Endothelial cell of umbilical vein (primary cell): ENCODE results near the gene UBE2H. TPM values are rescaled to one million over a fixed set of nuclear protein-coding genes. Genes with fewer than 3 reads are reported as not detected.

ENCODE experiments used
- BruUV-seq: library from RNA; stranded (reverse); fragments of 400-500 nt; replicated peaks from 2 replicates; lab custom pipeline; 2021; lab: Mats Ljungman, UMichigan
- CTCF ChIA-PET: fragments of 300-600, 350-600 bp; sonication (Branson Sonifier 250); formaldehyde crosslinking; loops from one replicate; lab custom pipeline; 2021; ENCODE audit warnings: antibody characterized with exemption, inconsistent platforms; lab: Charles Lee
- POLR2A ChIA-PET: fragments of 300-600, 350-600 bp; sonication (Branson Sonifier 250); formaldehyde crosslinking; loops from one replicate; lab custom pipeline; 2021; ENCODE audit warnings: antibody characterized with exemption, inconsistent platforms; lab: Charles Lee
- DNase-seq: peaks from one replicate; pipeline ENCODE4 v3.0.0-alpha.2; 2011; ENCODE audit warnings: low read depth, low spot score
- FAIRE-seq: peaks from 2 replicates; lab custom pipeline; 2011; peaks lifted over from hg19 to GRCh38; lab: Jason Lieb, UNC
- H2AFZ ChIP-seq: 2 replicates; pipeline ENCODE4 v1.6.0; 2012; ENCODE audit warnings: low read depth, low read length, control low read depth, inconsistent platforms
- H3K27ac ChIP-seq: 2 replicates; pipeline ENCODE4 v1.5.1; 2011; ENCODE audit warnings: low read depth, mild to moderate bottlenecking, control low read depth, low read length, moderate library complexity; ENCODE audit not compliant: insufficient read depth
- H3K27me3 ChIP-seq, 2 experiments: 2 replicates each; pipeline versions ENCODE4 v1.6.0 to v1.6.1; 2011; ENCODE audit warnings: low read length in 2 of 2, mixed read lengths in 1 of 2; ENCODE audit not compliant: control insufficient read depth in 2 of 2, insufficient read depth in 2 of 2
- H3K36me3 ChIP-seq, 2 experiments: 2 replicates in 1 of 2; 3 replicates in 1 of 2; pipeline ENCODE4 v1.5.1; 2011; ENCODE audit warnings: low read length in 2 of 2, mild to moderate bottlenecking in 1 of 2, moderate library complexity in 1 of 2; ENCODE audit not compliant: control insufficient read depth in 2 of 2, insufficient read depth in 2 of 2; ENCODE audit errors: extremely low read depth in 1 of 2
- H3K4me1 ChIP-seq: 3 replicates; pipeline ENCODE4 v1.5.1; 2011; ENCODE audit warnings: mild to moderate bottlenecking, low read length; ENCODE audit not compliant: control insufficient read depth, insufficient read depth; ENCODE audit errors: extremely low read depth
- H3K4me2 ChIP-seq: 2 replicates; pipeline ENCODE4 v1.6.1; 2011; ENCODE audit warnings: low read length, control low read depth, mixed read lengths; ENCODE audit not compliant: insufficient read depth
- H3K4me3 ChIP-seq, 3 experiments: fragments of 200-600 bp in 1 of 3; sonication (generic), shearing (Covaris generic) in 1 of 3; replicated peaks in 1 of 3; 2 replicates each; pipeline ENCODE4 v1.5.1; 2011 to 2016; ENCODE audit warnings: control low read depth in 3 of 3, low read length in 3 of 3, mild to moderate bottlenecking in 2 of 3, inconsistent platforms in 1 of 3, low read depth in 1 of 3, moderate library complexity in 1 of 3; ENCODE audit not compliant: insufficient read depth in 1 of 3
- H3K79me2 ChIP-seq: 2 replicates; pipeline ENCODE4 v1.6.0; 2012; ENCODE audit warnings: low read length, inconsistent platforms; ENCODE audit not compliant: control insufficient read depth, insufficient read depth
- H3K9ac ChIP-seq: replicated peaks from 2 replicates; pipeline ENCODE3; 2011; ENCODE audit warnings: low read length, control low read depth; ENCODE audit not compliant: insufficient read depth; ENCODE audit errors: extremely low read depth
- H3K9me1 ChIP-seq: replicated peaks from 3 replicates; pipeline ENCODE4 v1.6.0; 2011; ENCODE audit warnings: mild to moderate bottlenecking, low read length; ENCODE audit not compliant: control insufficient read depth, insufficient read depth; ENCODE audit errors: extremely low read depth
- H3K9me3 ChIP-seq: replicated peaks from 2 replicates; pipeline ENCODE4 v1.5.1; 2012; ENCODE audit warnings: low read length, inconsistent platforms; ENCODE audit not compliant: control insufficient read depth, insufficient read depth
- H4K20me1 ChIP-seq: replicated peaks from 2 replicates; pipeline ENCODE3; 2011; ENCODE audit warnings: mild to moderate bottlenecking, low read length; ENCODE audit not compliant: control insufficient read depth, insufficient read depth; ENCODE audit errors: extremely low read depth
- CTCF ChIP-seq, 2 donors: IDR thresholded peaks; 1 replicate in 1 of 2; 2 replicates in 1 of 2; pipeline ENCODE4 v1.5.1; 2011; ENCODE audit warnings: low read length in 2 of 2, mild to moderate bottlenecking in 2 of 2, moderate library complexity in 2 of 2, control low read depth in 1 of 2, inconsistent platforms in 1 of 2, low read depth in 1 of 2; ENCODE audit not compliant: insufficient read depth in 1 of 2; ENCODE audit errors: extremely low read depth in 1 of 2
- EZH2 ChIP-seq: IDR thresholded peaks from 2 replicates; pipeline ENCODE4 v1.6.1; 2012; ENCODE audit warnings: borderline replicate concordance, low read depth, mild to moderate bottlenecking, moderate library complexity, low read length, inconsistent platforms; ENCODE audit not compliant: severe bottlenecking
- FOS ChIP-seq: IDR thresholded peaks from 2 replicates; pipeline ENCODE4 v1.6.1; 2011; ENCODE audit warnings: mild to moderate bottlenecking, low read length, moderate library complexity, borderline replicate concordance; ENCODE audit not compliant: insufficient read depth
- JUN ChIP-seq: IDR thresholded peaks from 2 replicates; pipeline ENCODE4 v1.6.1; 2011; ENCODE audit warnings: borderline replicate concordance, low read depth; ENCODE audit not compliant: insufficient read length, insufficient read depth
- MAX ChIP-seq: IDR thresholded peaks from 2 replicates; pipeline ENCODE4 v1.6.1; 2011; ENCODE audit not compliant: insufficient read depth, insufficient read length
- MYC ChIP-seq: IDR thresholded peaks from one replicate; pipeline ENCODE4 v1.6.1; 2011; ENCODE audit warnings: mild to moderate bottlenecking, low read depth, low read length
- POLR2A ChIP-seq: IDR thresholded peaks from 2 replicates; pipeline ENCODE4 v1.6.1; 2012; ENCODE audit warnings: low read depth, mild to moderate bottlenecking, control low read depth, low read length
- POLR2AphosphoS5 ChIP-seq: IDR thresholded peaks from 2 replicates; pipeline ENCODE4 v1.6.1; 2012; ENCODE audit warnings: low read depth, mild to moderate bottlenecking, control low read depth, low read length, moderate library complexity; ENCODE audit not compliant: insufficient read depth
- dilution Hi-C: fragments of 300-500 bp; cut with MboI; formaldehyde crosslinking; loops from one replicate; pipeline ENCODE4 v1.15.0; 2019; ENCODE audit warnings: low sequenced_read_pairs; ENCODE audit not compliant: extremely low pct_ligation_motif_present
- intact Hi-C: fragments of 100-400 bp; cut with micrococcal nuclease; formaldehyde crosslinking; loops from one replicate; pipeline ENCODE4 v1.10.0; 2022
- polyA plus RNA-seq, 4 experiments: library from polyadenylated mRNA; depleted of rRNA in 3 of 4; stranded (reverse) in 3 of 4; unstranded in 1 of 4; fragments of >200 nt; gene quantifications; 2 replicates each; pipeline versions ENCODE4 v1.2.1 to v1.2.3, GENCODE V29; 2011 to 2012; ENCODE audit warnings: missing spikeins in 1 of 4
- total RNA-seq: library from RNA; stranded (reverse); gene quantifications from 2 replicates; pipeline ENCODE4 v1.2.3, GENCODE V29; 2021

Gene UBE2H
- total and polyA plus RNA-seq, 2 donors (not counting 3 experiments of a cell fraction or from before 2014, with no cell fraction given): 51.7 to 90.1 TPM

- CTCF ChIA-PET: interaction anchor here (0.9 to 1.4 kb wide), 4 partner anchors 8 to 12 kb away, joined by 3 to 4 read pairs (median 3); no protein-coding TSS in a partner anchor
- POLR2A ChIA-PET: interaction anchor here (0.6 kb wide), 1 partner anchor 44 kb away, joined by 3 read pairs; no protein-coding TSS in a partner anchor
Measured at GRCh38 chr7:129887865-129888264, 64.9 kb downstream of the UBE2H start.

GRCh38 chr7:129886818-129887186 is 66.0 kb downstream of the UBE2H start:
- Histone ChIP-seq H3K27ac (no peak overlapping the region), H3K4me1 (peaks cover 4% of the 10 kb centered on the region), H3K4me2 (no peak overlapping the region), H3K9me1 (no peaks in the 10 kb centered on the region), H2AFZ (no peak overlapping the region), H3K27me3 (no peaks in the 10 kb centered on the region), H3K9me3 (no peaks in the 10 kb centered on the region), H3K4me3 (no peak overlapping the region), H3K9ac (no peak overlapping the region), H4K20me1 (peaks cover 3% of the 10 kb centered on the region), H3K36me3 (peaks cover 0 to 2% of the 10 kb centered on the region in 2 experiments), H3K79me2 (peaks cover 12% of the 10 kb centered on the region)
- no peak for FAIRE-seq
- no TSS peak for BruUV-seq
- intact Hi-C loops (no loop called here), dilution Hi-C loops (no loop called here)
- ChIA-PET POLR2A (no interaction called here), CTCF (interaction anchor here (0.6 to 1.4 kb wide), 9 partner anchors 9 to 128 kb away, joined by 3 to 6 read pairs (median 3); no protein-coding TSS in a partner anchor)
- DNase-seq: no peak
- TF ChIP-seq POLR2A: no peak
- TF ChIP-seq FOS: no peak
- TF ChIP-seq POLR2AphosphoS5: no peak
- no peak for TF ChIP-seq CTCF (IDR thresholded peaks at IDR 0.05; ENCODE audit: extremely low read depth in 1 of 2, insufficient read depth in 1 of 2, low read depth in 1 of 2, low read length in 2 of 2)
- TF ChIP-seq EZH2: no peak
- TF ChIP-seq JUN: no peak

More at GRCh38 chr7:129887865-129888264, 64.9 kb downstream of the UBE2H start:
- dilution Hi-C loops (no loop called here), intact Hi-C loops (no loop called here)
- H3K27me3 ChIP-seq: no peaks in the 10 kb centered on the region
- H3K4me1 ChIP-seq: peaks cover 4% of the 10 kb centered on the region
- no peaks in the 10 kb centered on the region for H3K36me3 ChIP-seq
- no peak overlapping the region for H2AFZ ChIP-seq
- no TSS peak for BruUV-seq
- DNase-seq (no peak), FAIRE-seq (no peak)
- H3K4me3 ChIP-seq: no peak overlapping the region
- H3K9me3 ChIP-seq: no peaks in the 10 kb centered on the region
- no peak overlapping the region for H3K27ac ChIP-seq
- H3K9me1 ChIP-seq: no peaks in the 10 kb centered on the region
- H4K20me1 ChIP-seq: peaks cover 3% of the 10 kb centered on the region
- TF ChIP-seq MAX (no peak), MYC (no peak), FOS (no peak)
- no peak overlapping the region for H3K9ac ChIP-seq
- peaks cover 8% of the 10 kb centered on the region for H3K79me2 ChIP-seq
- H3K4me2 ChIP-seq: no peak overlapping the region
